HG02571 (cell line): ENCODE data around the gene POU2AF1.
"Not testable (repeated sequence)": the region's sequence is repeated elsewhere in the genome, so short reads cannot be mapped to it uniquely, and the experiment has no call there.

Experiments
- ATAC-seq: cut with Tn5 transposase; IDR thresholded peaks from one replicate; pipeline ENCODE4 v1.9.1; 2021; ENCODE audit warnings: mild to moderate bottlenecking, moderate library complexity; ENCODE audit not compliant: unreplicated experiment

The POU2AF1 gene

GRCh38 chr11:111322534-111322933 lies 56.5 kb downstream of the POU2AF1 start:
- ATAC-seq: no peak

- ATAC-seq: no peak
Measured at GRCh38 chr11:111320728-111321568, 58.1 kb downstream of the POU2AF1 start.

GRCh38 chr11:111320199-111320598 lies 58.9 kb downstream of the POU2AF1 start:
- ATAC-seq: not testable (repeated sequence)

GRCh38 chr11:111319296-111319695 lies 59.8 kb downstream of the POU2AF1 start:
- ATAC-seq: no peak

- no peak for ATAC-seq
Measured at GRCh38 chr11:111312076-111312475, 67.0 kb downstream of the POU2AF1 start.

- ATAC-seq: no peak
Measured at GRCh38 chr11:111310723-111311122, 68.4 kb downstream of the POU2AF1 start.

DNA sequence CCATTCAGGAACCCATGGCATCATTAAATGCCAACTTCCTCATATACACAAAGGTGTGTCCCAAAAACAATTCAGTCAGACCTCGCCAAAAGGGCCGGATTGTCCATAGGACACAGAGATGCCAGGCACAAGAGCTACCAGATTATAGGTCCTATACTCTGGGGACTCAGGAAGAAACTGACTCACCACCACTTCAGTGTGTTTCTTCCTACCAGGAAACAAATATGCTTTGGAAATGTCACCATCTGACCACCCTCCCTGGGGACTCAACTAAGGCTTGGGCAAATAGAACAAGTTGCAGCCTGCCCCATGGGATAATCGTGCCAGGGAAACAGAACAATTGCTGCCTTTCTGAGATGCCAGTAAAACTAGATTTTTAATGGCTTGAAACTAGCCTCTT lies 69.0 kb downstream of the POU2AF1 start:
- ATAC-seq: no peak

DNA sequence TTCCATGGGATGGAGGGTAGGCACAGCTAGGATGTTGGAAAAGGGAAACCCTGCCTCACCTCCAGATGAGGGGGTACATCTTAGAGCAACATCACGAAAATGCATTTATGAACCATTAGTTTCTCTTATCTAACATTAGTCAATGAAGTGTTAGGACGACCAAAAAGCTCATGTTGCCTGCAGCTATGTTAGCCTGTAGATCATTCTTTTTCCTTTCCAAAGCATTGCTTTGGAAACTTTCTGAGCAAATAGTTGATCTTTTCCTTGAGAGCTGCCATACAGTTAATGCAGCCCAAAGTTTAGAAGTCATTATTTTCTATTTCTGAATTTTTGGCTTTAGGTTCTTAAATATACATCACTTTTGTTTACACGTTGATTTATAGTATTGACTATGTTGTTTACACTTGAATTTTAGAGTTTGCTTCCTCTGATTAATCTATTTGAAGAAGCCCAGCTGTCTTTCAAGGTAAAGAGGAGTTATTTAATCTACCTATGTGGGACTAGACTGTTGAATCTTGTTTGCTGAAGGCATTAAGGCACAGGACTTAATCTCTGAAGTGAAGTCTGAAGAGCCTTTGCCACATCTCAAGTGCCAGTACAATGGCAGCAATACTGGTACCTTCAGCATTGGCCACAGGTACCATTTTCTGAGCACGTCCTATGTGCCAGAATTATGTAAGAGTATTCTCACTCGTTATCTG lies 69.7 kb downstream of the POU2AF1 start:
- no peak for ATAC-seq

- ATAC-seq: no peak
Measured at GRCh38 chr11:111308140-111308539, 70.9 kb downstream of the POU2AF1 start.

GRCh38 chr11:111307472-111308108 lies 71.5 kb downstream of the POU2AF1 start:
- no peak for ATAC-seq

GRCh38 chr11:111306321-111306720 lies 72.8 kb downstream of the POU2AF1 start:
- ATAC-seq: no peak

DNA sequence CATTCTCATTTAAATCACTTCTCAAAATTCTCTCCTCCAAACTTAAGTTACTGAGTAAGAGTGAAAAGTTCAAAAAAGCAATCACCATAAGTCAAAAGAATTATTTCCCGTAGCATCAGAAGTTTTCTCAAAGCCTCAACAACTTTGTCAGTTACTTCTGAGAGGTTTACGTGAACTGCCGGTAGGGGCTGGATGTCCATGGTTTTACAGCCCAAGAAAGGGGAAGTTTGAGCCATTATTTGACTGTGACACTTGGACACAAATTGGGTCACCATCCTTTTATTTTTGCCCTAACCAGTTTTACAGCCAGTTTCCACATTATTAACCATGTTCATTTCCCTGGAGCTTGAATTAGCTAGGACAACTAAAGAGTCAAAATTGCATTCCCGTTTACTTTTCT lies 73.2 kb downstream of the POU2AF1 start:
- no peak for ATAC-seq

GRCh38 chr11:111305162-111305802 lies 73.8 kb downstream of the POU2AF1 start:
- no peak for ATAC-seq

DNA sequence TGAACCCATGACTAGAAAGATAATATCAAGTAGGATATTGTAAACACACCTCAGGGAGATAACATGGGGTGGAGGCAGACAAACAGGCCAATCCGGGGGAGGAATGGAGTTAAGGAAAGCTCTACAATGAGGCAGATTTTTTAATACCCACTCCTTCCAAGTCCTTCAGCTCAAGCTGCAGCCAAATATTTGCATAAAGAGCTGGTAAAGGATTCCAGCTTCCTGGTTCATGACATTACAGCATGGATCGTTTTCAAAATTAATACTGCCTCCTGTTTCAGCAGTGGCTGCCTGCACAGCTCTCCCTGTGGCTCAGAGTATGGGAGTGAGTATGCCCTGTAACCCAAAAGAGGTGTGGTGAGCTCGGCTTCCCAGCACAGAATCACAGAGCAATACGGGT lies 75.6 kb downstream of the POU2AF1 start:
- ATAC-seq: no peak

DNA sequence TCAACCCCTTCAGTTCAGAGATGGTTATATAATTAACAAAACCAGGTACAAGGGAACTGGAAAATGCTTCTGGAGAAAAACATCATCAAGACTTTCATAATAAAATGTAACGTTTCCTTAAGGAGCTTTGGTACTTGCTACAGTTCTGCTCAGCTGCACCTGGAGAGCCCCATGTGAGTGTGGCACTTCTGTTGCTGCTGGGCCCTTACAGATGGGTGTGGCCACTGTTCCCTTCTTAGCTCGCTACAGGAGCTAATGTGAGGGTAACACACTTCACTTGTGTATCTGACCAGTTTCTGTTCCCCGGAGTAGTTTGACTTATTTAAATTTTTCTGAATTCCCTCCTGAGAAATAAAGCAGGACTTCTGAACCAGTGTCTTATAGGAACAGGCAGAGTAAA lies 76.8 kb downstream of the POU2AF1 start:
- no peak for ATAC-seq
